WI38 (cell line): Measurements from ENCODE around the gene C5orf63.
"Not testable (repeated sequence)": the region's sequence is repeated elsewhere in the genome, so short reads cannot be mapped to it uniquely, and the experiment has no call there.

Source experiments
- H3K4me3 ChIP-seq: 2 replicates; pipeline ENCODE4 v1.5.1; 2011; ENCODE audit warnings: low read depth, mild to moderate bottlenecking, control low read depth, low read length
- TF ChIP-seq, protein P1 (sequence below): IDR thresholded peaks from 2 replicates; pipeline ENCODE4 v1.5.1; 2012; ENCODE audit warnings: low read depth, mild to moderate bottlenecking, control low read depth, low read length

Gene C5orf63

GRCh38 chr5:127025467-127025866 is 47.8 kb downstream of the C5orf63 start:
- TF ChIP-seq, protein P1, sequence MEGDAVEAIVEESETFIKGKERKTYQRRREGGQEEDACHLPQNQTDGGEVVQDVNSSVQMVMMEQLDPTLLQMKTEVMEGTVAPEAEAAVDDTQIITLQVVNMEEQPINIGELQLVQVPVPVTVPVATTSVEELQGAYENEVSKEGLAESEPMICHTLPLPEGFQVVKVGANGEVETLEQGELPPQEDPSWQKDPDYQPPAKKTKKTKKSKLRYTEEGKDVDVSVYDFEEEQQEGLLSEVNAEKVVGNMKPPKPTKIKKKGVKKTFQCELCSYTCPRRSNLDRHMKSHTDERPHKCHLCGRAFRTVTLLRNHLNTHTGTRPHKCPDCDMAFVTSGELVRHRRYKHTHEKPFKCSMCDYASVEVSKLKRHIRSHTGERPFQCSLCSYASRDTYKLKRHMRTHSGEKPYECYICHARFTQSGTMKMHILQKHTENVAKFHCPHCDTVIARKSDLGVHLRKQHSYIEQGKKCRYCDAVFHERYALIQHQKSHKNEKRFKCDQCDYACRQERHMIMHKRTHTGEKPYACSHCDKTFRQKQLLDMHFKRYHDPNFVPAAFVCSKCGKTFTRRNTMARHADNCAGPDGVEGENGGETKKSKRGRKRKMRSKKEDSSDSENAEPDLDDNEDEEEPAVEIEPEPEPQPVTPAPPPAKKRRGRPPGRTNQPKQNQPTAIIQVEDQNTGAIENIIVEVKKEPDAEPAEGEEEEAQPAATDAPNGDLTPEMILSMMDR = no peak
- no peak overlapping the region for H3K4me3 ChIP-seq

- H3K4me3 ChIP-seq = no peak overlapping the region
- TF ChIP-seq, protein P1 = no peak
These were observed 48.5 kb downstream of the C5orf63 start for GRCh38 chr5:127024821-127025220.

DNA sequence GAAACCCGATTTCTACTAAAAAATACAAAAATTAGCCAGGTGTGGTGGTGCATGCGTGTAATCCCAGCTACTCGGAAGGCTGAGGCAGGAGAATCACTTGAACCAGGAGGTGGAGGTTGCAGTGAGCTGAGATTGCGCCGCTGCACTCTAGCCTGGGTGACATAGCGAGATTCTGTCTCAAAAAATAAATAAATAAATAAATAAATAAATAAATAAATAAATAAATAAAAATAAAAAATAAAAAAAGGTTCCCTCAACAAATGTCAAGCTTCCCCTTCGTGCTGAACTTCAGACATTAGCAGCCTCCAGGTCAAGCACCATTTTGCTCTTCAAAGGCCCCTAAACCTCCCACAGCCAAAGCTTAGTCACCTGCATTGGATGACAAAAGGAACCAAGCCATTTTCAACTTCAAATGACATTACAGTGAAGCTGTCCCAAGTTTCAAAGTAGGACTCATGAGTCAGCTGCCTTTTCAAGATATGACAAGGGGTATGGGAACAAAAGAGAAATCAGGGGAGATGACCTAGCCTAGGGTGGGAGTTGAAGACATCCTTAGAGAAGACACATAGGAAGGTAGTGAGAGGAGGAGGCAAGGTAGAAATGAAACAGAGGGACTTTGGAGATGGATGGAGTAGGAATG is 49.6 kb downstream of the C5orf63 start:
- H3K4me3 ChIP-seq = not testable (repeated sequence)

GRCh38 chr5:127022846-127023245 is 50.5 kb downstream of the C5orf63 start:
- TF ChIP-seq, protein P1 = no peak
- H3K4me3 ChIP-seq = no peak overlapping the region

DNA sequence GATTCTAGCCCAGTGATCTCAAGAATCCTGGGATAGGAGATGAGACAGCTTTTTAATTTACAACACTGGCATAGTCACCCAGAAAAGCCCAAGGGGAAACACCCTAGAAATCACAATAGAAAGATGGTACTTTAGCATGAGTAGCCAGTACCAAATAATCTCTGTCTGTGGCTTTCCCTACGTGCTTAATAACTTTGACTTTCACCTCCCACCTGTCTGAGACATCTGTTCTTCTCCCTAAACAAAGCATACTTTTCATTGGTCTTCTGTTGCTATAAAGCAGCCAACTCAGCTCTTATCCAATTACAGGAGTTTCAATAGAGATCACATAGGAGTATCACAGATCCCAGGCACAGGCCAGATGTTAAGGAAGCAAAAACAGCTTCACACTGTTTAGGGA is 53.4 kb downstream of the C5orf63 start:
- TF ChIP-seq, protein P1 = no peak

GRCh38 chr5:127016722-127017121 is 56.6 kb downstream of the C5orf63 start:
- not testable (repeated sequence) for H3K4me3 ChIP-seq

More for the DNA sequence above, 53.4 kb downstream of the C5orf63 start:
- H3K4me3 ChIP-seq = no peak overlapping the region

- TF ChIP-seq, protein P1 = no peak
These were observed 57.6 kb downstream of the C5orf63 start for GRCh38 chr5:127015716-127016115.

GRCh38 chr5:127014573-127014972 is 58.7 kb downstream of the C5orf63 start:
- H3K4me3 ChIP-seq = no peak overlapping the region
- TF ChIP-seq, protein P1 = no peak

More at GRCh38 chr5:127015716-127016115, 57.6 kb downstream of the C5orf63 start:
- no peak overlapping the region for H3K4me3 ChIP-seq
